Body of pancreas (tissue), 4 donors: Measurements from ENCODE around the gene MORN1. TPM values are rescaled to one million over a fixed set of nuclear protein-coding genes. Genes with fewer than 3 reads are reported as not detected.
A peak's percentile ranks its signal among the peaks of the same experiment; 100 is the strongest.

ENCODE experiments used
- ATAC-seq: fragments of 150-250 bp; one replicate; pipeline ENCODE4 v1.9.1; 2016
- DNase-seq, 4 donors: peaks; one replicate each; pipeline ENCODE4 v3.0.0-alpha.2; 2019
- H3K27ac ChIP-seq, 4 donors: fragments of 200-600 bp; sonication (generic); 1 replicate in 3 of 4; 2 replicates in 1 of 4; pipeline versions ENCODE4 v1.5.1 to v1.6.1; 2016 to 2019; ENCODE audit warnings: mild to moderate bottlenecking in 1 of 4, mixed read lengths in 1 of 4, moderate library complexity in 1 of 4
- H3K27me3 ChIP-seq, 2 donors: fragments of 200-600 bp; sonication (generic); one replicate each; pipeline ENCODE4 v1.6.0; 2016; ENCODE audit warnings: mild to moderate bottlenecking in 1 of 2
- H3K36me3 ChIP-seq, 2 donors: fragments of 200-600 bp; sonication (generic); replicated peaks in 1 of 2; 2 replicates each; pipeline ENCODE4 v1.5.1; 2016; ENCODE audit warnings: low read depth in 2 of 2; ENCODE audit not compliant: insufficient read depth in 1 of 2
- H3K4me1 ChIP-seq: fragments of 200-600 bp; sonication (generic); one replicate; pipeline ENCODE4 v1.6.0; 2016
- H3K4me3 ChIP-seq, 2 donors: fragments of 200-600 bp; sonication (generic); 1 replicate in 1 of 2; 2 replicates in 1 of 2; pipeline ENCODE4 v1.5.1; 2016 to 2019
- H3K9me3 ChIP-seq, 3 donors: fragments of 200-600 bp; sonication (generic); 1 replicate in 2 of 3; 2 replicates in 1 of 3; pipeline ENCODE4 v1.5.1; 2016
- CTCF ChIP-seq, 7 experiments: fragments of 450-650 bp in 4 of 7; fragments of 200-600 bp in 3 of 7; sonication (generic) in 3 of 7; IDR thresholded peaks; one replicate each; pipeline ENCODE4 v1.5.1; 2016 to 2019; ENCODE audit warnings: antibody characterized with exemption in 7 of 7
- POLR2A ChIP-seq, 3 donors: fragments of 450-650 bp; IDR thresholded peaks; one replicate each; pipeline ENCODE4 v1.6.1; 2016; ENCODE audit warnings: antibody characterized with exemption in 3 of 3, mild to moderate bottlenecking in 2 of 3
- WGBS, 2 donors: methylation state at CpG; one replicate each; pipeline ENCODE4 v1.1.5; 2017; 5-methylcytosine and 5-hydroxymethylcytosine counted together
- intact Hi-C: fragments of 100-400 bp; cut with DNase I; formaldehyde crosslinking; loops from one replicate; pipeline ENCODE4 v1.15.1; 2023
- total RNA-seq, 2 donors: library from RNA; depleted of rRNA; stranded (reverse); fragments of >200 nt; gene quantifications; one replicate each; pipeline ENCODE4 v1.1.0, GENCODE V29; 2016

Gene MORN1
- total RNA-seq, 2 donors from 2014 or later, result 7.0 to 17.8 TPM

- no peak for ATAC-seq
- H3K9me3 ChIP-seq, result no peaks in the 10 kb centered on the region
- H3K4me1 ChIP-seq, result peaks cover 45% of the 10 kb centered on the region
- intact Hi-C loops, result no loop called here
- TF ChIP-seq POLR2A (IDR thresholded peaks at IDR 0.05), result no peak
- no peak for TF ChIP-seq CTCF (IDR thresholded peaks at IDR 0.05)
- no peak overlapping the region for H3K4me3 ChIP-seq
- H3K27ac ChIP-seq, result peak overlapping the region in 3 of 4 donors; percentile 6 to 95 (median 93)
- DNase-seq, result no peak
- peaks cover 0 to 16% of the 10 kb centered on the region in 2 donors for H3K36me3 ChIP-seq
- WGBS, 2 donors, result 81 to 82% methylated on average over 7 of the region's 7 CpGs
- no peaks in the 10 kb centered on the region for H3K27me3 ChIP-seq
These were observed 2.9 kb upstream of the MORN1 start for GRCh38 chr1:2394220-2394619.

- peaks cover 0 to 13% of the 10 kb centered on the region in 2 donors for H3K36me3 ChIP-seq
- 33 to 45% methylated on average over 9 of the region's 9 CpGs for WGBS, 2 donors
- H3K4me3 ChIP-seq, result no peak overlapping the region
- H3K27me3 ChIP-seq, result no peaks in the 10 kb centered on the region
- H3K4me1 ChIP-seq, result peaks cover 45% of the 10 kb centered on the region
- no peaks in the 10 kb centered on the region for H3K9me3 ChIP-seq
- intact Hi-C loops, result no loop called here
- peak overlapping the region; percentile 6 to 95 (median 52) for H3K27ac ChIP-seq
- TF ChIP-seq POLR2A (IDR thresholded peaks at IDR 0.05) (peak in 1 of 3 donors; percentile 22), CTCF (IDR thresholded peaks at IDR 0.05) (no peak)
- DNase-seq (peak; percentile 50 to 66 (median 59)), ATAC-seq (no peak)
These were observed 2.1 kb upstream of the MORN1 start for GRCh38 chr1:2393471-2393877.

GRCh38 chr1:2392686-2393085, 1.3 kb upstream of the MORN1 start:
- H3K4me1 ChIP-seq, result peaks cover 45% of the 10 kb centered on the region
- H3K27ac ChIP-seq, result peak overlapping the region in 3 of 4 donors; percentile 79 to 95 (median 93)
- DNase-seq (no peak), ATAC-seq (no peak)
- no peaks in the 10 kb centered on the region for H3K27me3 ChIP-seq
- peak overlapping the region in 1 of 2 donors; percentile 97 for H3K4me3 ChIP-seq
- intact Hi-C loops, result no loop called here
- H3K9me3 ChIP-seq, result no peaks in the 10 kb centered on the region
- TF ChIP-seq CTCF (IDR thresholded peaks at IDR 0.05) (no peak), POLR2A (IDR thresholded peaks at IDR 0.05) (no peak)
- H3K36me3 ChIP-seq, result peaks cover 0 to 8% of the 10 kb centered on the region in 2 donors
- WGBS, 2 donors, result 25 to 26% methylated on average over 13 to 16 of the region's 16 CpGs

GRCh38 chr1:2391931-2392509, 666 bp upstream of the MORN1 start:
- intact Hi-C loops, result no loop called here
- WGBS, 2 donors, result 0% methylated on average over 7 to 56 of the region's 62 CpGs
- peaks cover 0 to 1% of the 10 kb centered on the region in 2 donors for H3K36me3 ChIP-seq
- peak overlapping the region; percentile 79 to 95 (median 91) for H3K27ac ChIP-seq
- peak overlapping the region; percentile 27 to 97 for H3K4me3 ChIP-seq
- DNase-seq (no peak), ATAC-seq (peak; percentile 28)
- H3K9me3 ChIP-seq, result no peaks in the 10 kb centered on the region
- no peaks in the 10 kb centered on the region for H3K27me3 ChIP-seq
- TF ChIP-seq POLR2A (IDR thresholded peaks at IDR 0.05), result no peak
- H3K4me1 ChIP-seq, result peaks cover 45% of the 10 kb centered on the region

- DNase-seq, result no peak
- intact Hi-C loops, result no loop called here
- 80 to 82% methylated on average over 7 of the region's 7 CpGs for WGBS, 2 donors
These were observed 1.7 kb downstream of the MORN1 start for GRCh38 chr1:2389644-2390043.

More at GRCh38 chr1:2389644-2390043, 1.7 kb downstream of the MORN1 start:
- TF ChIP-seq POLR2A (IDR thresholded peaks at IDR 0.05) (no peak), CTCF (IDR thresholded peaks at IDR 0.05) (no peak)
- Histone ChIP-seq H3K9me3 (no peaks in the 10 kb centered on the region), H3K27me3 (no peaks in the 10 kb centered on the region), H3K4me1 (peaks cover 38% of the 10 kb centered on the region), H3K36me3 (no peaks in the 10 kb centered on the region), H3K4me3 (no peak overlapping the region), H3K27ac (no peak overlapping the region)
- no peak for ATAC-seq
